OCI-LY3 (cell line): ENCODE results near the gene CHST8.

Experiments
- EZH2phosphoT487 ChIP-seq: fragments of 200-600 bp; shearing (Covaris generic); IDR thresholded peaks from 2 replicates; pipeline ENCODE4 v1.6.1; 2018; ENCODE audit warnings: antibody characterized with exemption, mixed run types, low read depth
- TF ChIP-seq, protein P1 (sequence below): fragments of 200-600, 300-600 bp; sonication (generic); IDR thresholded peaks from 2 replicates; pipeline ENCODE4 v1.5.1; 2014; ENCODE audit warnings: antibody characterized with exemption, low read length, low read depth

DNA sequence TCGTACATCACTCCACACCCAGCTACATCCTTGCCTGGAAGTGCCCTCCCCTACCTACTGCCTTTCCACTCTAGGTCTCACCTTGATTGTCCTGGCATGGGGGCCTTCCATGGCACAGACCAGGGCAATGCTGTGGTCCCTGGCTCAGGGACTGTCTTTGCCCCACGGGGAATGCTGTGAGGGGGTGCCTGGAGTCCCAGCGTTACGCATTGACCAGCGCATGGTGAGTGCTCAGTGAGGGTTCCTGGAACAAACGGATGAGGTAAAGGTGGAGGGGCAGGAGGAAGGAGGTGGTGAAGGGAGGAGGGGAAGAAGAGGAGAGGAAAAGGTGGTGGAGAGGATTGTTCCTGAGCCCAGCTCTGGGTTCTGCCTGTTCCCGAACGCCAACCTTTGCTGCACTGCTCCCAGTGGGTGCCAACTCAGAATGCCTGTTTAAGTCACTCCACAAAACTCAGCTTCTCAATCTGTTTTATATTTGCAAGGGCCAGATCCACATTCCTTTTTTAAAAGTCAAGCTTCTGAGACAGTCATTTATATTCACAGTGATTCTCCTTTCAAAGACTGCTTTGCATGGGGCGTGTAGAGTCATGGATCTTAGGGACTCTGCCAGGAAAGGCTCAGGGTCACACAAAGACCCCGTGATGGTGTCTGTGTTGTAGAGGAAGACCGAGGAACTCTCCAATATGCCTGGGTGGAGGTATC, 40.8 kb downstream of the CHST8 start:
- TF ChIP-seq, protein P1, sequence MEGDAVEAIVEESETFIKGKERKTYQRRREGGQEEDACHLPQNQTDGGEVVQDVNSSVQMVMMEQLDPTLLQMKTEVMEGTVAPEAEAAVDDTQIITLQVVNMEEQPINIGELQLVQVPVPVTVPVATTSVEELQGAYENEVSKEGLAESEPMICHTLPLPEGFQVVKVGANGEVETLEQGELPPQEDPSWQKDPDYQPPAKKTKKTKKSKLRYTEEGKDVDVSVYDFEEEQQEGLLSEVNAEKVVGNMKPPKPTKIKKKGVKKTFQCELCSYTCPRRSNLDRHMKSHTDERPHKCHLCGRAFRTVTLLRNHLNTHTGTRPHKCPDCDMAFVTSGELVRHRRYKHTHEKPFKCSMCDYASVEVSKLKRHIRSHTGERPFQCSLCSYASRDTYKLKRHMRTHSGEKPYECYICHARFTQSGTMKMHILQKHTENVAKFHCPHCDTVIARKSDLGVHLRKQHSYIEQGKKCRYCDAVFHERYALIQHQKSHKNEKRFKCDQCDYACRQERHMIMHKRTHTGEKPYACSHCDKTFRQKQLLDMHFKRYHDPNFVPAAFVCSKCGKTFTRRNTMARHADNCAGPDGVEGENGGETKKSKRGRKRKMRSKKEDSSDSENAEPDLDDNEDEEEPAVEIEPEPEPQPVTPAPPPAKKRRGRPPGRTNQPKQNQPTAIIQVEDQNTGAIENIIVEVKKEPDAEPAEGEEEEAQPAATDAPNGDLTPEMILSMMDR = no peak
- TF ChIP-seq EZH2phosphoT487 = no peak
